GM11168 (cell line): ENCODE data around the gene KIAA1210.

ENCODE experiments used
- in situ Hi-C: fragments of 300-500 bp; cut with MboI; formaldehyde crosslinking; loops from one replicate; pipeline ENCODE4 v1.12.0; 2022; ENCODE audit warnings: low sequenced_read_pairs; ENCODE audit not compliant: unreplicated experiment

KIAA1210 gene

GRCh38 chrX:119094819-119095218, 32.8 kb downstream of the KIAA1210 start:
- in situ Hi-C loops, result no loop called here

GRCh38 chrX:119093991-119094735, 33.4 kb downstream of the KIAA1210 start:
- in situ Hi-C loops, result no loop called here

- in situ Hi-C loops, result no loop called here
These were observed 37.0 kb downstream of the KIAA1210 start for GRCh38 chrX:119090627-119091026.

DNA sequence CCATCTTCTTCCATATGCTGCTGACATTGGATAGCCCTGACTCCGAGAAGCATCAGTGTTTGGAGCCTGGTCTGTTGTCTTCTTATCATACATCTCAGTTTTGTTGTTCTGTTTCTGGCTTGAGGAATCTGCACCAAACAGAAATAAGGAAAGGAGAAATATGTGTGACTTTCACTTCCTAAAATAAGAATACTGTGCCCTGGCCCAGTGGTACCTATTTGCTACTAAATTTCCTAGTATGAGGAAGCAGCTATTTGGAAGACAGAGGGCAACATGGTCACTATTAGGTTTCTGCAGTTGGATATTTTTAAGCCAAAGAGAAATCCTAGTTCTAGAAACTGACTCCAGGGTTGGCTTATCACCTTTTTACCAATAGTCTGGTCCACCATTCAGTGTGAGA, 38.0 kb downstream of the KIAA1210 start:
- in situ Hi-C loops, result no loop called here

- in situ Hi-C loops, result no loop called here
These were observed 40.5 kb downstream of the KIAA1210 start for GRCh38 chrX:119087121-119087520.

- in situ Hi-C loops, result no loop called here
These were observed 42.8 kb downstream of the KIAA1210 start for GRCh38 chrX:119084766-119085165.

- in situ Hi-C loops, result no loop called here
These were observed 45.3 kb downstream of the KIAA1210 start for GRCh38 chrX:119082278-119082677.

DNA sequence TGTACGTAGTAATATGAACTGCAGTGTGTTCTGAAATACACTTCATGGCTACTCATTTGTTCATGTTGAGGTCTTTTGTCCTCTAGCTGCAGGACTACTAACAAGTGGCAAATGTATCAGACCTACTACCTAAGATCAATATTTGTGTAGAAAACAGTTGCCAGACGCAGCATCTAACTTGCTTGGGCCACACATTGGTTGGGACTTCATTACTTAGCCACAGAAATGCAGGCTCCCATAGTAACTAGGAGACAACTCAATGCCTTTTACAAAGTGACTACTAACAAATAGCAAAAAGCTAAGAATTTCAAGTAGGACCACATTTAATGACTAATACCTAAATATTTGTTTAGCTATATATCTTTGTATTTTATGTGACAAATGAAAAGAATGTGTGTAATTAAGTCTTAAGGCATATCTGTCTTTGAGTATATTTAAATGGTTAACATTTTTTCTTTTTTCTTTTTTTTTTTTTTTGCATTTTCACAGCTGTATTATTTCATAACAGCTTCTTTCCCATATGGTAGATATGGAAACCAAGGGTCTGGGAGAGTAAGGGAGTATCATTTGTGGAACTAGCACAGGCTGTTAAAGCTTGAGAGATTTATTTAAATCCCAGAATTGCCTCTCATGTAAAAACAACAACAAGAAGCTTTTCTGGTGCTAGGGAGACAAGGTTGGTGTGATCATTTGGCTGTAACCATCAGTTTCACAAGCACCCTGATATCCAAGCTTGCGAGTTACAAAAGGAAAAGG, 52.2 kb downstream of the KIAA1210 start:
- in situ Hi-C loops, result no loop called here

DNA sequence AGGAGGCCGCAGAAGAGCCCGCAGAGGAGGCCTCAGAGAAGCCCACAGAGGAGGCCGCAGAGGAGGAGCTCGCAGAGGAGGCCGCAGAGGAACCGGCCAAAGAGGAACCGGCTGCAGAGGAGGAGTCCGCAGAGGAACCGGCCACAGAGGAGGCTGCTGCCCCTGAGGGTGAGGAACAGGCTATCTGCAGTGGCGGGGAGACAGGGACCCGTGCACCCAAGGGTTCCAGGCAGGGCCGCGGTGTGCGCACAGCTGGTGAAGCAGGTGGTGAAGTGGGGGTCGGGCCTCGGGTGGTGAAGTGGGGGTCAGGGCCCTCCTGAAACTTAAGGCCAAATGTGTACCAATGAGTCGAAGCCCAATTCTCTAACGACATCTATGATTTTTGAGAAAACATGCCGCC, 53.7 kb downstream of the KIAA1210 start:
- in situ Hi-C loops, result no loop called here

GRCh38 chrX:119073200-119073905, 54.3 kb downstream of the KIAA1210 start:
- in situ Hi-C loops, result no loop called here

DNA sequence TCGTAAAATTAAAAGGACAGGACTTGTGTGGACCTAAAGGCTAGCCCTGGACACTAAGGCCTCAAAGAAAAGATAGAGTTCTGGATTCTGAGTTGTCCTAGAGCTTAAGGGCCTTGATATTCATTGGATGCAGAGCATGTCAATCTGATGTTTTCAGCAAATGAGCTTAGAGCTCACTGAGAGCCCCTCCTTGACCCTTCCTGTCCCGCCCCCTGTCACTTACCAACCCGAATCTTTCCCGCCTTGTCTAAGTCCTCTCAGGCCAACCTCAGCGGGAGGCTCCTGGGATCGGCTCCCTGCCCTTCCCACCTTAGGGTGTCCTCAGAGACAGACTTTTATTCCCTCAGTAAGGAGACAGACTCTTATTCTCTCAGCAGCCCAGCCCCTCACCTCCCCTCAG, 54.9 kb downstream of the KIAA1210 start, which contains the start of gene CT47C1:
Gene CT47C1 (plus strand): TSS at position 250 of the 400 bp plus-strand sequence. CDS start 233 bp downstream, outside the sequence.
- in situ Hi-C loops, result no loop called here

DNA sequence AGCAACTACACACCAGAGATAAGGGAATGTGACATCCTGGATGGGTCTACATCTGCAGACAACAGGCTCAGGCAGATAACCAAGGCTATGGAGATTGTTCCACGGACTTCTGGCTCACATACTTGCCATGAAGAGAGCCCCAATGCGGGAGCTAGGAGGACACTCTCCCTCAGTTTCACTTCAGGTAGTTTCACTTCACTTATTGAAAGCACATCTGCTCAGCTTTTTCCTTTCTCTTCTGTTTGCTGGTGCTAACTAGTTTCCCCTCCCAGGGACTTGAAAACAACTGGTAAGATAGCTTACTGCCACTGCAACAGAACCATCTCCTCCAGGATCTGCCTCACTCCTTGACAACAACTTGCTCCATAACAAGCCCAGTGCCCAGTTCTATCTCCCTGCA, 56.2 kb downstream of the KIAA1210 start:
- in situ Hi-C loops, result no loop called here

DNA sequence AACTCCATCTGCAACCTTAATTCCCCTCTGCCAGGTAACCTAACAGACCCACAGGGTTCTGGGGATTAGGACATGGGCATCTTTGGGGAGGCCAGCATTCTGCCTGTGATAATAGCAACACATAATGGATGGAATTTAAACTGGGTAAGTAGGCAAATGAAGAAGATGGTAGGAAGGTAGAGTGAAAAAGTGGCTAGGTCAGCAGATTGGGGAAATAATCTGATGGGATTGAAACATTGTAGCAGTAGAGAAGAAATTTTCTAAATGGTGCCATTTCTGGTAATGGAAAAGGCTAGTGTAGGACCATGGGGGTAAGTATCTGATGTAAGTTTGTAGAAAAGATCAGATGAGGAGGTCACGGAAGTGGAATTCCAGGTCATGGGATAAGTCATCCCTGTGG, 57.9 kb downstream of the KIAA1210 start:
- in situ Hi-C loops, result no loop called here

- in situ Hi-C loops, result no loop called here
These were observed 58.5 kb downstream of the KIAA1210 start for GRCh38 chrX:119069128-119069527.

DNA sequence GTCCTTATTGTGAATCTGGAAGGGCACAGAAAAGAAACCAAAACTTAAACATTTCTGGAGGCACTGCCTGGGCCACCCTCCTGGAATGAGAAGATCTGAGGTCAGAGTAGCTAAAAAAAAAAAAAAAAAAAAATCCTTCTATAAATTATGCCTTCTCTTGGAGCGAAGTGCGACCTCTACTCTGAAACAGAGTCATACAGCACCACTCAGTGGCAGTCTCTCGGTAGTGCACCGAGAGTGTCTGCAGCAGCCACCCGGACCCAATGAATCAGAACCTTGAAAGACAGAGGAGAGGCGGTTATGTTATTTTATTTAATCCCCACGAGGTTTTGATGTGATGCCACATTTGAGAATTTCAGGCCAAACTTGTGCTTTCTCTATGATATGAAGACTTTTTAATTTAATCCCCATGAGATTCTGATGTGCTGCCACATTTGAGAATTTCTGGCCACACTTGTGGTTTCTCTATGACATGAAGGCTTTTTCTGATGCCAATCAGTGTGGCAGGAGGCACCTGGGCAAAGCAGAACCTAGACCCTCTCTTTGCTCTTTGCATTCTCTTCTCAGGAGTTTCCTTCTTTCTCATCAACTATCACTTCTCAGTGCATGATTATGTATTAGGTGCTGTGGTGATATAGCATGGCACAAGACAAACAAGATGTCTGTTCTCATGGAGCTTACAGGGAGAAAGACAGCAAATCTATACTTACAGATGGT, 60.4 kb downstream of the KIAA1210 start:
- in situ Hi-C loops, result no loop called here

- in situ Hi-C loops, result no loop called here
These were observed 64.2 kb downstream of the KIAA1210 start for GRCh38 chrX:119063428-119063827.

DNA sequence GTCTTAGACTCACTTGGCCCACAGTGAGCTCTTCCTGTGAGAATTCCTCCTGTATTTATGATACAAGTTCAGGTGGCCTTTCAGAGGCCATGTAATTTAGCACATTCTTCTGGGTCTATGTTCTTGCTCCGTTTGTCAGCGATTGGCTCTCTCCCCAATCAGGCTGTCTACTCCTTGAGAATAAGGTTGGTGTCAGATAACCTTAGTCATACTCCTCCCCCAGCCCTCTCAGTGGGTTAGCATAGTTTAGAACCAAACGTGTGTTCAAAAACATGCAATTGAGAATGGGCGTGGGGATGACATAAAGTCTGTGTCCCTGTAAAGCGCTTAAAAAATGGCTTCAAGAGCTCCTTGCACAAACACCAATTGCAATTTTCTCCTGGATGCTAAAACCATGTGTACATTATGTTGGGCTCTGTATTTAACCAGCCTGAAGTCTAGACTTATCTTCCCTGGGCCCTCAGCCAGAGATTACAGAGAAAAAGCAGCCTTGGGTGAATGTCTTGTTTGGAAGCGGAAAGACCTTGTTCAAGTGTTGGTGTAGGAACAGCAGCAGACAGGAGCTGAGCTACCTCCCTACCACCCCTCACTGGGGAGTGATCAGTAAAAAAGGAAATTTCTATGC, 64.8 kb downstream of the KIAA1210 start:
- in situ Hi-C loops, result no loop called here

DNA sequence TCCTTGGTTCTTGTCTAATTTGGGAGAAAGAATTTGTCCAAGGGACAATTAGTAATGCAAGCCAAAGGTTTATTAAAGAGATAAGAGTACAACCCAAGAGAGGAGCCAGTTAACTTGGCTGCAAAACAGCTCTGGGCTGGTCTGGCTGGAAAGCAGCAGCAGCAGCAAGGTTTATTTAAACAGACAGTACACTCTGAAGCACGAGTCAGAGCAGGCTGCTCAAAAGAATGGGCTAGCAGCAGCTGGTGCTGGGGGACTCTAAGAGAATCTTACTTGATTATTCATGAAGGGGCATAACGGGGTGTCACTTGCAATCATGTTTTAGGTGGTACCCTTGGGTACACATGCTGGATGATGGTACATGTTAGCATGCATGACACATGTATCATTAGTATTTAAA, 71.9 kb downstream of the KIAA1210 start:
- in situ Hi-C loops, result no loop called here

DNA sequence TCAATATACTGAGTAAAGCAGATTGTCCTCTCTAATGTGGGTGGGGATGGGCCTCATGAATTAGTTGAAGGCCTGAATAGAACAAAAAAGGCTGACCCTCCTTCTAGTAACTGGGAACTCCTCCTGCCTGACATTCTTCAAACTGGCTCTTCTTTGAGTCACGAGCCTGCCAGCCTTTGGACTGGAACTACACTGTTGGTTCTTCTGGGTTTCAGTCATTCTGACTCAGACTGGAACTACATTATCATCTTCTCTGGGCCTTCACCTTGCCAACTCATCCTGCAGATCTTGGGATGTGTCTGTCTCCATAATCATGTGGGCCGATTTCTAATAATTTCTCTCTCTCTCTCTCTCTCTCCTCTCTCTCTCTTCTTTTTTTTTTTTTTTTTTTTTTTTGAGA, 81.7 kb downstream of the KIAA1210 start:
- in situ Hi-C loops, result no loop called here

GRCh38 chrX:119042996-119043395, 84.6 kb downstream of the KIAA1210 start:
- in situ Hi-C loops, result no loop called here
